Subcutaneous adipose tissue (tissue), 4 donors: ENCODE results near the gene NLGN1. TPM values are rescaled to one million over a fixed set of nuclear protein-coding genes. Genes with fewer than 3 reads are reported as not detected.

ENCODE experiments used
- total RNA-seq, 4 donors: library from RNA; depleted of rRNA; stranded (reverse); fragments of >200 nt; gene quantifications; one replicate each; pipeline ENCODE4 v1.1.0, GENCODE V29; 2016
- TF ChIP-seq, protein P1 (sequence below): fragments of 450-650 bp; IDR thresholded peaks from one replicate; pipeline ENCODE4 v1.5.1; 2016; ENCODE audit warnings: low read depth, mild to moderate bottlenecking, control low read depth, antibody characterized with exemption, moderate library complexity

NLGN1 gene
- total RNA-seq, 4 donors from 2014 or later = 5.1 to 16.5 (median 7.9) TPM

DNA sequence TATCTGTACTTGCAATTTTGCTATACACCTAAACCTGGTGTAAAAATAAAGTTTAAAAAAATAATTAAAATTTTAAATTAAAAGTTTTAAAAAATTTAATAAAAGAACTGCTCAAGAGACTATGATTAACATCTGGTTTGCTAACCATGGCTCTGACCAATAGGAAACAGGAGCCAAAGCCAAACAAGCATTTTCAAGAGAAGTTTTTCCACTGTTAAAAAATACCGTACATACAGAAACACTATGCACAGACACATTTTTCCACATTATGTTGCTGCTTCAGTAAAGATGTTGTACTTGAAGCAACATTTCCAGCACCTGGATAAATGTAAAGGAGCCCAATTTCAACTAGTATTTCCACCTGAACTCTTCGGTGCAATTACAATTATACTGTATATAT lies 917.7 kb downstream of the NLGN1 start:
- TF ChIP-seq, protein P1, sequence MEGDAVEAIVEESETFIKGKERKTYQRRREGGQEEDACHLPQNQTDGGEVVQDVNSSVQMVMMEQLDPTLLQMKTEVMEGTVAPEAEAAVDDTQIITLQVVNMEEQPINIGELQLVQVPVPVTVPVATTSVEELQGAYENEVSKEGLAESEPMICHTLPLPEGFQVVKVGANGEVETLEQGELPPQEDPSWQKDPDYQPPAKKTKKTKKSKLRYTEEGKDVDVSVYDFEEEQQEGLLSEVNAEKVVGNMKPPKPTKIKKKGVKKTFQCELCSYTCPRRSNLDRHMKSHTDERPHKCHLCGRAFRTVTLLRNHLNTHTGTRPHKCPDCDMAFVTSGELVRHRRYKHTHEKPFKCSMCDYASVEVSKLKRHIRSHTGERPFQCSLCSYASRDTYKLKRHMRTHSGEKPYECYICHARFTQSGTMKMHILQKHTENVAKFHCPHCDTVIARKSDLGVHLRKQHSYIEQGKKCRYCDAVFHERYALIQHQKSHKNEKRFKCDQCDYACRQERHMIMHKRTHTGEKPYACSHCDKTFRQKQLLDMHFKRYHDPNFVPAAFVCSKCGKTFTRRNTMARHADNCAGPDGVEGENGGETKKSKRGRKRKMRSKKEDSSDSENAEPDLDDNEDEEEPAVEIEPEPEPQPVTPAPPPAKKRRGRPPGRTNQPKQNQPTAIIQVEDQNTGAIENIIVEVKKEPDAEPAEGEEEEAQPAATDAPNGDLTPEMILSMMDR = no peak

DNA sequence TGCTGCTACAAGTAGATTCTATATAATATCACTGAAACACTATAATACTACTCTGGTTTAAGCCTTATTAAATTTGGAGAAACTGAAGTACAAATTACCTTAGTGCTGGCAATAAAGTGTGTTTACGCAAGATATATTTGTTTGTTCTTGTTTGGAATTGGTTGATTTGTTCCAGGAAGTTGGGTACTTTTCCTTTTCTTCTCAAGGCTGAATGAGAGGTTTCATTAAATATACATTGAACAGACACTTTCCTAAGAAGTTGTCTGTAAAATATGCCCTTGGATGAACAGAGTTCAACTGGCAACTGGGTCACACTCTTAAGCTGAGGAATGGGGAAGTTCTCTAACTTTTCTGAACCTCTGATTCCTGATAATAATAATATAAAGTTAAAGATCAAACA lies 919.5 kb downstream of the NLGN1 start:
- TF ChIP-seq, protein P1 = no peak

DNA sequence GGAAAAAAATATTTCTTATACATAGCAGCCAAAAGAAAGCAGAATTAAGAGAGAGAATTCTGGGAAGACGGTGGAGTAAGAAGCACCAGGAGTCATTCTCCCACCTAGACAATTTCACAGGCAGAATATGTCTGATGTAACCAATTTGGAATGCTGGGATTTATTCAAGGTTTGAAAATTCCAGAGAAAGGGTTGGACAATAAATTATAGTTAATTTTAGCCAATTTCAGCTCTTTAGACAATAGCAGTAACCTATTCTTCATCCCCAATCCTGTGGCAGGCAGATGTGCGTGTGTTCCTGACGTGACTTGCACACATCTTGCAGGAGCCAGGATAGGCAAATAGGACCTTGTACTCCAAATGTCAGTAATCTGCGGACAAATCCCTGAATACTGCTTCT lies 920.6 kb downstream of the NLGN1 start:
- TF ChIP-seq, protein P1 = no peak

DNA sequence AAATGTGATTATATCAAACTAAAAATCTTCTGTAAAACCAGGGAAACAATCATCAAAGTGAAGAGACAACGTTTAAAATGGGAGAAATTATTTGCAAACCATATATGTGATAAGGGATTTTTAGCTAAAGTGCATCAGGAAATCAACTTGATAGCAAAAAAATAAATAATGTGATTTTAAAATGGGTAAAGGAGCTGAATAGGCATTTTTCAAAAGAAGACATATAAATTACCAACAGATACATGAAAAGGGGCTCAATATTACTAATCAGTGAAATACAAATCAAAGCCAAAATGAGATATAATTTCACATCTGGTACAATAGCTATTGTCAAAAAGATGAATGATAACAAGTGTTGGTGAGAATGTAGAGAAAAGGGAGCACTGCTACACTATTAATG lies 924.0 kb downstream of the NLGN1 start:
- TF ChIP-seq, protein P1 = no peak

DNA sequence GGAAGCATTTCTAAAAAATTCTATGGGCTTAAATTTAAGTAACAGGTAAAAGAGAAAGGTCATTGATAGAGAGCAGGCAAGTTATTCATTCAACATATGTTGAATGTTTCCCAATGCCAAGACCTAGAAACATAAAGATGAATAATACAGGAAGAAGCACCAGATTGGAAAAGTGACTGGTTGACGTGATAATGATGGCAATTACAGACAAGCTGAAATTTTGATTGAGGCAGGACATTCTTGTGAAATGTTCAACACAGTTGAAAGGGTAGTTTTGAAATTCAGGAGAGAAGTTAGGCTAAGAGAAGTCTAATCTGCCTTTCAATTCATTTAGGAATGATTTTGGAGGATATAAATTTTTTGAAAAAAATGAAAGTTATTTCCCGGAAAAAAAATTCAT lies 925.2 kb downstream of the NLGN1 start:
- TF ChIP-seq, protein P1 = no peak

DNA sequence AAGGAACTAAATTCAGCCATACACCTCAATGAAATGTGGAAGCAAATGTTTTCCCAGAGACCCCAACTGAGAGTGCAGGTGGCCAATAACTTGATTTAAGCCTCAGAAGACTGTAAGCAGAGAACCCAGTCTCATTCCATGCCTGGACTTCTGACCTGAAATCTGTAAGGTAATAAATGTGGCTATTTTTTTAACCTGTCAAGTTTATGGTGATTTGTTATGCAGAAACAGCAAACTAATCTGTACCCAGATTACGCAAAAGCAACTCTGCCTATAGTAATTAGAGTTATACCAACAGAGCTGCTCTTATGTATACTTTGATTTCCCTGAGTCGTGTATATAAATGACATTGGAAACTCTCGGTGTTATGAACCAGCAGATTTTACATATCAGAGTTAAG lies 927.6 kb downstream of the NLGN1 start:
- TF ChIP-seq, protein P1 = no peak

DNA sequence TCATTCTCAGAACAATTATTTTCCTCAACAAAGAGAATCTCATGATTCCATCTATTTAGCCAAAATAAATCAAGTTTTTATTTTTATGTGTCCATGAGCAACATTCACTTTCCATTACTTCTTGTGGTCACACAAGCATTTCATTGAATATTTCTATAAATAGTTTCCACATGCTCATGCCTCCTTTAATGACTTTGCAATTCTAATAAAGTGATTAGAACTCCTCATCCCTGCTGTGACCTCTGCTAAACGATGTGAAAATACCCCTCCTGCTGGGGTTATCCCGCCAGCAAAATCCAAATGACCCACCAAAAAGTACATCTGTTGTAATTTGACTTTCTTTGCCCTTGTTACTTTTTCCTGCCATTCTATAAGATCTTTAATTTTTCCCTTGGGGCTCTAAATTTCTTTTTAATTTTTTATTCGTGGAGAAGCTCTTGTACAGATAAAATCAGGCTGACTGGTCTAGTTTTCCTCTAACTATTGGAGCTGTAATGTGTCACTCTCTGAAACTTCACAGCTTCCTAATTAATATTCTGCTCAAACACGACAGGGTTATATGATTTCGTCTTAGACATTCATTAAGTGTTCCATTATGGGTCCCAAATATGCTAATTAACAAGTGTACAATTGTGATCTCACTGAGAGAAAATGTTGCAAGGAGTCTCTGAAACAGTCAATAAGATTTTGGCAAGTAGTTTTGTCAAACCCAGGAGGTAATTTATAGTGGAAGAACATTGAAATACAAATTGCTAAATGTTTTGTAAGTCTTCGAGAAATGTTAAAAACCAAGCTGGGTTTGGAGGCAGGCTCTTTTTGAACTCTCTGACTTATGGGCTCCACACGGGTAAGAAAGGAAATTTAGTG lies 928.5 kb downstream of the NLGN1 start:
- TF ChIP-seq, protein P1 = no peak
